Stimulated activated CD4-positive, alpha-beta T cell treated with anti-CD3 and anti-CD28 coated beads, Interleukin-1b, Interleukin-23, amount 100 ng/mL, for 24 hours (primary cell): ENCODE data around the gene MTOR.
"Not testable (repeated sequence)": the region's sequence is repeated elsewhere in the genome, so short reads cannot be mapped to it uniquely, and the experiment has no call there.

ENCODE experiments used
- DNase-seq, 4 experiments: peaks; one replicate each; pipeline ENCODE4 v3.0.0-alpha.2; 2020; ENCODE audit warnings: low read depth in 4 of 4, low spot score in 1 of 4

MTOR gene

GRCh38 chr1:11067716-11068599, 194.4 kb downstream of the MTOR start:
- DNase-seq, result no peak

- DNase-seq, result no peak
Measured at GRCh38 chr1:11065796-11066195, 196.6 kb downstream of the MTOR start.

- no peak for DNase-seq
Measured at GRCh38 chr1:11064942-11065341, 197.4 kb downstream of the MTOR start.

- not testable (repeated sequence) for DNase-seq
Measured at GRCh38 chr1:11063937-11064537, 198.3 kb downstream of the MTOR start.

- DNase-seq, result no peak
Measured at GRCh38 chr1:11062965-11063401, 199.4 kb downstream of the MTOR start.

GRCh38 chr1:11061652-11062365, 200.5 kb downstream of the MTOR start:
- DNase-seq, result no peak

GRCh38 chr1:11059968-11060830, 202.2 kb downstream of the MTOR start, which contains the start of gene SRM:
Gene SRM, minus strand, starts transcription at chr1:11060018. Its CDS starts 75 bp downstream, at chr1:11059943.
- peak; percentile 73 to 85 (median 84) for DNase-seq

GRCh38 chr1:11059155-11059967, 203.0 kb downstream of the MTOR start:
- DNase-seq, result peak in 1 of 4 experiments; percentile 16

GRCh38 chr1:11058595-11059154, 203.7 kb downstream of the MTOR start:
- no peak for DNase-seq

GRCh38 chr1:11058026-11058425, 204.3 kb downstream of the MTOR start:
- DNase-seq, result no peak

- DNase-seq, result no peak
Measured at GRCh38 chr1:11057477-11057876, 204.9 kb downstream of the MTOR start.
